GM12878 (cell line): ENCODE measurements around the gene SLC38A8. TPM values are rescaled to one million over a fixed set of nuclear protein-coding genes. Genes with fewer than 3 reads are reported as not detected.

ENCODE experiments used
- ATAC-seq: fragments of 200-7000 bp; cut with Tn5 transposase; 3 replicates; pipeline ENCODE4 v1.9.1; 2020; ENCODE audit warnings: mild to moderate bottlenecking, moderate library complexity
- BruUV-seq: library from RNA; stranded (reverse); fragments of 400-500 nt; replicated peaks from 2 replicates; lab custom pipeline; 2021; lab: Mats Ljungman, UMichigan
- CTCF ChIA-PET: fragments of 300-600 bp; sonication (Branson Sonifier 250); formaldehyde crosslinking; extraction: SDS; loops from one replicate; lab custom pipeline; 2021; ENCODE audit warnings: inconsistent platforms; lab: Yijun Ruan, JAX
- POLR2A ChIA-PET: fragments of 350-600 bp; formaldehyde crosslinking; extraction: SDS; loops from one replicate; lab custom pipeline; 2021; ENCODE audit warnings: inconsistent platforms; lab: Charles Lee
- RAD21 ChIA-PET: fragments of 300-600 bp; sonication (Branson Sonifier 250); formaldehyde crosslinking; loops from one replicate; lab custom pipeline; 2023; ENCODE audit warnings: antibody characterized with exemption; ENCODE audit not compliant: unreplicated experiment; lab: Charles Lee
- SMC1A ChIA-PET: fragments of 300-600 bp; sonication (Branson Sonifier 250); formaldehyde crosslinking; loops from one replicate; lab custom pipeline; 2023; ENCODE audit not compliant: unreplicated experiment, uncharacterized antibody; lab: Charles Lee
- DNase-seq: peaks from one replicate; pipeline ENCODE4 v3.0.0-alpha.2; 2011; ENCODE audit warnings: low read depth, low spot score
- FAIRE-seq: peaks from 3 replicates; lab custom pipeline; 2011; peaks lifted over from hg19 to GRCh38; lab: Jason Lieb, UNC
- H2AFZ ChIP-seq: 2 replicates; pipeline ENCODE4 v1.6.0; 2011; ENCODE audit warnings: low read depth, low read length, control low read depth; ENCODE audit not compliant: control insufficient read depth
- H3K27ac ChIP-seq: 2 replicates; pipeline ENCODE4 v1.5.1; 2011; ENCODE audit warnings: control low read depth; ENCODE audit not compliant: control insufficient read depth, insufficient read depth
- H3K27me3 ChIP-seq, 2 experiments: replicated peaks in 1 of 2; 2 replicates each; pipeline versions ENCODE4 v1.6.0 to v1.6.1; 2011; ENCODE audit warnings: low read length in 1 of 2; ENCODE audit not compliant: control insufficient read depth in 2 of 2, insufficient read depth in 2 of 2
- H3K36me3 ChIP-seq, 2 experiments: 2 replicates each; pipeline ENCODE4 v1.5.1; 2011; ENCODE audit warnings: low read length in 1 of 2; ENCODE audit not compliant: control insufficient read depth in 2 of 2, insufficient read depth in 2 of 2
- H3K4me1 ChIP-seq: 2 replicates; pipeline ENCODE4 v1.6.1; 2011; ENCODE audit warnings: mild to moderate bottlenecking, low read length, moderate library complexity, mixed read lengths; ENCODE audit not compliant: control insufficient read depth, insufficient read depth
- H3K4me2 ChIP-seq: 2 replicates; pipeline ENCODE4 v1.6.0; 2011; ENCODE audit warnings: control low read depth; ENCODE audit not compliant: control insufficient read depth, insufficient read depth
- H3K4me3 ChIP-seq: fragments of 200-600 bp; sonication (generic); 2 replicates; pipeline ENCODE4 v1.5.1; 2016
- H3K79me2 ChIP-seq: 2 replicates; pipeline ENCODE4 v1.6.0; 2011; ENCODE audit warnings: low read length; ENCODE audit not compliant: control insufficient read depth, insufficient read depth
- H3K9ac ChIP-seq: 2 replicates; pipeline ENCODE4 v1.8.0; 2011; ENCODE audit warnings: low read length, control low read depth, mixed read lengths; ENCODE audit not compliant: control insufficient read depth, insufficient read depth
- H3K9me3 ChIP-seq: replicated peaks from 3 replicates; pipeline ENCODE4 v1.5.1; 2011; ENCODE audit warnings: mild to moderate bottlenecking, low read length; ENCODE audit not compliant: control insufficient read depth, insufficient read depth
- H4K20me1 ChIP-seq: 2 replicates; pipeline ENCODE4 v1.6.0; 2011; ENCODE audit not compliant: control insufficient read depth, insufficient read depth
- ATF3 ChIP-seq: IDR thresholded peaks from 2 replicates; pipeline ENCODE4 v1.6.1; 2011; ENCODE audit warnings: low read depth, mild to moderate bottlenecking, low read length, moderate library complexity, borderline replicate concordance; ENCODE audit errors: extremely low read depth
- E2F4 ChIP-seq: IDR thresholded peaks from 2 replicates; pipeline ENCODE4 v1.6.1; 2012; ENCODE audit warnings: low read depth, low read length, improper control_type of control experiment
- IRF3 ChIP-seq: fragments of 450-650 bp; IDR thresholded peaks from 2 replicates; pipeline ENCODE4 v1.6.1; 2014; ENCODE audit warnings: mild to moderate bottlenecking
- NFXL1 ChIP-seq: fragments of 450-650 bp; IDR thresholded peaks from 2 replicates; pipeline ENCODE4 v1.6.1; 2017; ENCODE audit warnings: antibody characterized with exemption, mild to moderate bottlenecking, borderline replicate concordance
- NKRF ChIP-seq: fragments of 450-650 bp; conservative IDR thresholded peaks from 2 replicates; pipeline ENCODE4 v1.6.1; 2017; ENCODE audit warnings: mild to moderate bottlenecking, moderate library complexity
- RELA ChIP-seq: fragments of 450-650 bp; IDR thresholded peaks from 2 replicates; pipeline ENCODE4 v1.8.0; 2014; ENCODE audit warnings: borderline replicate concordance; ENCODE audit not compliant: partially characterized antibody
- RFX5 ChIP-seq: IDR thresholded peaks from 2 replicates; pipeline ENCODE4 v1.6.1; 2011; ENCODE audit warnings: low read depth, low read length, improper control_type of control experiment
- ZBED1 ChIP-seq: IDR thresholded peaks from 2 replicates; pipeline ENCODE4 v1.6.1; 2016; ENCODE audit warnings: borderline replicate concordance
- ZBTB11 ChIP-seq: fragments of 450-650 bp; formaldehyde crosslinking; IDR thresholded peaks from 2 replicates; pipeline ENCODE4 v1.5.0; 2022; ENCODE audit warnings: mild to moderate bottlenecking, missing genetic modification characterization
- ZNF384 ChIP-seq: IDR thresholded peaks from 2 replicates; pipeline ENCODE4 v1.6.1; 2012; ENCODE audit warnings: low read depth, mild to moderate bottlenecking, low read length, improper control_type of control experiment, borderline replicate concordance
- ZNF622 ChIP-seq: fragments of 450-650 bp; IDR thresholded peaks from 2 replicates; pipeline ENCODE4 v1.6.1; 2017; ENCODE audit warnings: mild to moderate bottlenecking, inconsistent platforms
- WGBS: methylation state at CpG from one replicate; pipeline ENCODE4 v1.1.6; 2016; ENCODE audit warnings: low lambda C conversion rate; ENCODE audit not compliant: insufficient replicate concordance, insufficient coverage; ENCODE audit errors: missing lambda C conversion rate; 5-methylcytosine and 5-hydroxymethylcytosine counted together
- in situ Hi-C: fragments of 300-500 bp; cut with MboI; formaldehyde crosslinking; loops from 9 replicates; pipeline ENCODE4 v1.14.3; 2018; ENCODE audit warnings: mixed read lengths
- intact Hi-C: fragments of 100-400 bp; cut with micrococcal nuclease; formaldehyde crosslinking; loops from one replicate; pipeline ENCODE4 v1.14.2; 2022; ENCODE audit not compliant: unreplicated experiment
- polyA plus RNA-seq, 11 experiments: library from polyadenylated mRNA; depleted of rRNA in 4 of 11; unstranded in 6 of 11; stranded (reverse) in 5 of 11; fragments of >200 nt; fragmentation: Nextera tagmentation in 4 of 11; fragmentation: Illumina TruSeq in 1 of 11; extraction: Ambion mirVana in 4 of 11; extraction: Trizol in 1 of 11; gene quantifications; 1 replicate in 1 of 11; 2 replicates in 10 of 11; pipeline versions ENCODE4 v1.2.1 to v1.2.3, GENCODE V29; 2011 to 2016; ENCODE audit warnings: inconsistent platforms in 2 of 11, missing spikeins in 2 of 11, low read depth in 1 of 11
- total RNA-seq, 4 experiments: library from RNA; depleted of rRNA in 3 of 4; stranded (reverse); fragments of >200 nt in 3 of 4; fragmentation: Illumina TruSeq in 1 of 4; extraction: Trizol in 1 of 4; gene quantifications; 2 replicates each; pipeline versions ENCODE4 v1.2.1 to v1.2.3, GENCODE V29; 2013 to 2021

The SLC38A8 gene
- total and polyA plus RNA-seq, 10 of the 15 experiments (the other 5 are each of a cell fraction or from before 2014, with no cell fraction given) = not detected

- intact Hi-C loops = no loop called here
- no peaks in the 10 kb centered on the region for H4K20me1 ChIP-seq
- H2AFZ ChIP-seq = no peak overlapping the region
- no peak for FAIRE-seq
- SMC1A ChIA-PET = no interaction called here
- in situ Hi-C loops = no loop called here
- no peaks in the 10 kb centered on the region for H3K36me3 ChIP-seq
- POLR2A ChIA-PET = no interaction called here
- TF ChIP-seq RELA = no peak
- TF ChIP-seq IRF3 = no peak
- no peak for TF ChIP-seq NFXL1
- no peak for TF ChIP-seq RFX5
- TF ChIP-seq ZNF384 = no peak
- no peak for TF ChIP-seq E2F4
- no peak for TF ChIP-seq ZBTB11
- TF ChIP-seq ZNF622 = no peak
- no peak for TF ChIP-seq ATF3
- TF ChIP-seq ZBED1 = no peak
- no peak for TF ChIP-seq NKRF
- TF ChIP-seq, all 136 proteins: peak for 0
- ATAC-seq = no peak
- Histone ChIP-seq H3K4me2 (no peak overlapping the region), H3K4me1 (no peaks in the 10 kb centered on the region), H3K9ac (no peak overlapping the region), H3K79me2 (no peaks in the 10 kb centered on the region), H3K4me3 (no peak overlapping the region), H3K27me3 (peaks cover 0 to 2% of the 10 kb centered on the region in 2 experiments; a peak in 1 of 4 replicates), H3K9me3 (no peaks in the 10 kb centered on the region), H3K27ac (no peak overlapping the region)
- no TSS peak for BruUV-seq
- ChIA-PET CTCF (no interaction called here), RAD21 (no interaction called here)
- no peak for DNase-seq
- 57% methylated on average over 11 of the region's 11 CpGs for WGBS
Observed at GRCh38 chr16:83990492-83990891, 52.1 kb downstream of the SLC38A8 start.
